ENCODE results near the gene TOMM40. TPM values are rescaled to one million over a fixed set of nuclear protein-coding genes. Genes with fewer than 3 reads are reported as not detected.

Gene TOMM40
- total and polyA plus RNA-seq, 2 of the 13 experiments (the other 11 are each of a cell fraction or from before 2014, with no cell fraction given): 72.0 to 110 TPM

GRCh38 chr19:44905437-44906160 is 14.5 kb downstream of the TOMM40 start, which contains the start of gene APOE (continued):
- no peak for TF ChIP-seq HCFC1 (IDR thresholded peaks at IDR 0.05; ENCODE audit: low read depth, low read length)
- TF ChIP-seq ZNF704 (CRISPR knock-in tag; IDR thresholded peaks at IDR 0.05; ENCODE audit: borderline replicate concordance): no peak
- TF ChIP-seq ZNF446 (CRISPR knock-in tag; IDR thresholded peaks at IDR 0.05): no peak
- TF ChIP-seq JUN (CRISPR knock-in tag; IDR thresholded peaks at IDR 0.05): no peak
- TF ChIP-seq RNF2 (conservative IDR thresholded peaks at IDR 0.05; ENCODE audit: low read depth): no peak
- TF ChIP-seq HMG20B (CRISPR knock-in tag; conservative IDR thresholded peaks at IDR 0.05): no peak
- no peak for TF ChIP-seq TSC22D2 (CRISPR knock-in tag; IDR thresholded peaks at IDR 0.05; ENCODE audit: borderline replicate concordance)
- no peak for TF ChIP-seq HOXA9 (CRISPR knock-in tag; IDR thresholded peaks at IDR 0.05; ENCODE audit: borderline replicate concordance)
- TF ChIP-seq DDIT3 (CRISPR knock-in tag; IDR thresholded peaks at IDR 0.05): no peak
- TF ChIP-seq, protein P1, sequence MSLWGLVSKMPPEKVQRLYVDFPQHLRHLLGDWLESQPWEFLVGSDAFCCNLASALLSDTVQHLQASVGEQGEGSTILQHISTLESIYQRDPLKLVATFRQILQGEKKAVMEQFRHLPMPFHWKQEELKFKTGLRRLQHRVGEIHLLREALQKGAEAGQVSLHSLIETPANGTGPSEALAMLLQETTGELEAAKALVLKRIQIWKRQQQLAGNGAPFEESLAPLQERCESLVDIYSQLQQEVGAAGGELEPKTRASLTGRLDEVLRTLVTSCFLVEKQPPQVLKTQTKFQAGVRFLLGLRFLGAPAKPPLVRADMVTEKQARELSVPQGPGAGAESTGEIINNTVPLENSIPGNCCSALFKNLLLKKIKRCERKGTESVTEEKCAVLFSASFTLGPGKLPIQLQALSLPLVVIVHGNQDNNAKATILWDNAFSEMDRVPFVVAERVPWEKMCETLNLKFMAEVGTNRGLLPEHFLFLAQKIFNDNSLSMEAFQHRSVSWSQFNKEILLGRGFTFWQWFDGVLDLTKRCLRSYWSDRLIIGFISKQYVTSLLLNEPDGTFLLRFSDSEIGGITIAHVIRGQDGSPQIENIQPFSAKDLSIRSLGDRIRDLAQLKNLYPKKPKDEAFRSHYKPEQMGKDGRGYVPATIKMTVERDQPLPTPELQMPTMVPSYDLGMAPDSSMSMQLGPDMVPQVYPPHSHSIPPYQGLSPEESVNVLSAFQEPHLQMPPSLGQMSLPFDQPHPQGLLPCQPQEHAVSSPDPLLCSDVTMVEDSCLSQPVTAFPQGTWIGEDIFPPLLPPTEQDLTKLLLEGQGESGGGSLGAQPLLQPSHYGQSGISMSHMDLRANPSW (CRISPR knock-in tag; IDR thresholded peaks at IDR 0.05; ENCODE audit: borderline replicate concordance): no peak
- 0 out of 2 replicates have a peak, but pooled peaks have one; percentile 14 for TF ChIP-seq AFF4 (CRISPR knock-in tag; IDR thresholded peaks at IDR 0.05)
- TF ChIP-seq TCF7 (IDR thresholded peaks at IDR 0.05; ENCODE audit: low read depth): no peak
- TF ChIP-seq ZFYVE20 (CRISPR knock-in tag; IDR thresholded peaks at IDR 0.05; ENCODE audit: borderline replicate concordance, low read depth): no peak
- no peak for TF ChIP-seq ZNF224 (CRISPR knock-in tag; IDR thresholded peaks at IDR 0.05)
- TF ChIP-seq ISX (CRISPR knock-in tag; conservative IDR thresholded peaks at IDR 0.05): no peak
- TF ChIP-seq RFXANK (CRISPR knock-in tag; IDR thresholded peaks at IDR 0.05): peak; percentile 42; the same call in 1 of the 2 replicates
- TF ChIP-seq PCBP2 (optimal IDR thresholded peaks at IDR 0.05; ENCODE audit: low read depth, low read length, poor library complexity, severe bottlenecking): no peak
- peak; percentile 39; the same call in 1 of the 2 replicates for TF ChIP-seq HNF4A (CRISPR knock-in tag; IDR thresholded peaks at IDR 0.05)
- TF ChIP-seq ZFP36 (IDR thresholded peaks at IDR 0.05; ENCODE audit: borderline replicate concordance, low read depth, low read length, partially characterized antibody): no peak
- TF ChIP-seq ZNF800 (CRISPR knock-in tag; IDR thresholded peaks at IDR 0.05): peak; percentile 24; the same call in 1 of the 2 replicates

All from HepG2 (cell line).